Measurements from ENCODE around the gene AP3M1. TPM values are rescaled to one million over a fixed set of nuclear protein-coding genes. Genes with fewer than 3 reads are reported as not detected.

AP3M1 gene
- polyA plus RNA-seq, 1 of the 3 experiments (the other 2 are of a cell fraction): 17.7 TPM

GRCh38 chr10:74153676-74154075, 3.0 kb upstream of the AP3M1 start:
- ChIA-PET CTCF (interaction anchor here (1.1 kb wide), 1 partner anchor 60 kb away, joined by 3 read pairs; no protein-coding TSS in a partner anchor), POLR2A (no interaction called here)
- Histone ChIP-seq H3K79me2 (ENCODE audit: insufficient read depth) (peaks cover 49% of the 10 kb centered on the region), H3K27ac (ENCODE audit: low read depth in 2 of 2, low read length in 1 of 2) (no peak overlapping the region), H3F3A (replicated peaks; ENCODE audit: insufficient read depth) (peaks cover 3% of the 10 kb centered on the region), H3K9ac (no peak overlapping the region), H2AFZ (ENCODE audit: low read depth) (no peak overlapping the region), H3K9me2 (no peaks in the 10 kb centered on the region), H3K9me3 (no peaks in the 10 kb centered on the region), H3K4me1 (ENCODE audit: control insufficient read depth in 1 of 2, insufficient read depth in 2 of 2, low read depth in 1 of 2, low read length in 1 of 2) (peaks cover 6 to 12% of the 10 kb centered on the region in 2 experiments; a peak in 3 of 4 replicates), H3K4me3 (ENCODE audit: low read depth in 2 of 2, low read length in 1 of 2) (no peak overlapping the region), H3K36me3 (replicated peaks in 1 of 2; ENCODE audit: control insufficient read depth in 1 of 2, insufficient read depth in 2 of 2, low read length in 1 of 2) (no peaks in the 10 kb centered on the region), H3K27me3 (ENCODE audit: insufficient read depth) (no peaks in the 10 kb centered on the region), H3K4me2 (no peak overlapping the region), H4K20me1 (ENCODE audit: insufficient read depth) (no peaks in the 10 kb centered on the region)
- DNase-seq: no peak
- WGBS (ENCODE audit: low lambda C conversion rate): 85% methylated on average over 4 of the region's 4 CpGs
- no peak for TF ChIP-seq FOSL2 (IDR thresholded peaks at IDR 0.05; ENCODE audit: borderline replicate concordance, low read depth)
- no peak for TF ChIP-seq TAF1 (IDR thresholded peaks at IDR 0.05; ENCODE audit: borderline replicate concordance, low read depth, low read length)
- no peak for TF ChIP-seq FOXM1 (IDR thresholded peaks at IDR 0.05; ENCODE audit: low read depth)
- TF ChIP-seq MAX (IDR thresholded peaks at IDR 0.05; ENCODE audit: low read depth): no peak
- no peak for TF ChIP-seq ELF1 (IDR thresholded peaks at IDR 0.05)
- no peak for TF ChIP-seq EZH2phosphoT487 (IDR thresholded peaks at IDR 0.05; ENCODE audit: borderline replicate concordance, low read depth)

DNA sequence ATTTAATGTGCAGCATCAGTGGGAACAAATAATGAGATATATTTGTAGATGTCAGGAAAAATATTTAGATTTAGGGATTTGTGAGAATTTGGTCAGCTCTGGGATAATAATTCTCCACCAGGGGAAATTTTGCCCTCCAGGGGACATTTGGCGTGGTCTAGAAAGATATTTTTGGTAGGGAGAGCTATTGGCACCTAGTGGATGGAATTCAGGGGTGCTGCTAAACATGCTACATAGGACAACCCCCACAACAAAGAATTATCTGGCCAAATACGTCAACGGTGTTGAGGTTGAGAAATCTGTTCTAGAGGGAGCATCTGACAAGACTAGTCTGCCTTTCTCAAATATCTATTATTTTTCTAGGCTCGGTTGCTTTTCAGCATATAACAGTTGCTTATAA, 2.5 kb upstream of the AP3M1 start:
- Histone ChIP-seq H3K9me2 (no peaks in the 10 kb centered on the region), H3K27ac (ENCODE audit: low read depth in 2 of 2, low read length in 1 of 2) (no peak overlapping the region), H3K79me2 (ENCODE audit: insufficient read depth) (peaks cover 54% of the 10 kb centered on the region), H3K4me2 (peak overlapping the region; percentile 39; the same call in 1 of the 2 replicates), H4K20me1 (ENCODE audit: insufficient read depth) (no peaks in the 10 kb centered on the region), H3K27me3 (ENCODE audit: insufficient read depth) (no peaks in the 10 kb centered on the region), H2AFZ (ENCODE audit: low read depth) (no peak overlapping the region), H3K4me1 (ENCODE audit: control insufficient read depth in 1 of 2, insufficient read depth in 2 of 2, low read depth in 1 of 2, low read length in 1 of 2) (peaks cover 6 to 12% of the 10 kb centered on the region in 2 experiments; a peak in 3 of 4 replicates), H3K9ac (no peak overlapping the region), H3K4me3 (ENCODE audit: low read depth in 2 of 2, low read length in 1 of 2) (no peak overlapping the region; a peak in 1 of 4 replicates), H3K36me3 (replicated peaks in 1 of 2; ENCODE audit: control insufficient read depth in 1 of 2, insufficient read depth in 2 of 2, low read length in 1 of 2) (no peaks in the 10 kb centered on the region), H3F3A (replicated peaks; ENCODE audit: insufficient read depth) (peaks cover 3% of the 10 kb centered on the region), H3K9me3 (no peaks in the 10 kb centered on the region)
- 85% methylated on average over 4 of the region's 4 CpGs for WGBS (ENCODE audit: low lambda C conversion rate)
- no peak for TF ChIP-seq NRF1 (IDR thresholded peaks at IDR 0.05; ENCODE audit: low read depth, low read length)
- no peak for TF ChIP-seq POLR2AphosphoS5 (IDR thresholded peaks at IDR 0.05; ENCODE audit: low read depth, low read length)
- peak; percentile 55 for TF ChIP-seq CTCF (IDR thresholded peaks at IDR 0.05)
- TF ChIP-seq GABPA (IDR thresholded peaks at IDR 0.05; ENCODE audit: low read depth): no peak
- TF ChIP-seq USF1 (IDR thresholded peaks at IDR 0.05; ENCODE audit: borderline replicate concordance, low read depth): no peak
- TF ChIP-seq, protein P1, sequence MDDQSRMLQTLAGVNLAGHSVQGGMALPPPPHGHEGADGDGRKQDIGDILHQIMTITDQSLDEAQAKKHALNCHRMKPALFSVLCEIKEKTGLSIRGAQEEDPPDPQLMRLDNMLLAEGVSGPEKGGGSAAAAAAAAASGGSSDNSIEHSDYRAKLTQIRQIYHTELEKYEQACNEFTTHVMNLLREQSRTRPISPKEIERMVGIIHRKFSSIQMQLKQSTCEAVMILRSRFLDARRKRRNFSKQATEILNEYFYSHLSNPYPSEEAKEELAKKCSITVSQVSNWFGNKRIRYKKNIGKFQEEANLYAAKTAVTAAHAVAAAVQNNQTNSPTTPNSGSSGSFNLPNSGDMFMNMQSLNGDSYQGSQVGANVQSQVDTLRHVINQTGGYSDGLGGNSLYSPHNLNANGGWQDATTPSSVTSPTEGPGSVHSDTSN (IDR thresholded peaks at IDR 0.05): no peak
- TF ChIP-seq, protein P2, sequence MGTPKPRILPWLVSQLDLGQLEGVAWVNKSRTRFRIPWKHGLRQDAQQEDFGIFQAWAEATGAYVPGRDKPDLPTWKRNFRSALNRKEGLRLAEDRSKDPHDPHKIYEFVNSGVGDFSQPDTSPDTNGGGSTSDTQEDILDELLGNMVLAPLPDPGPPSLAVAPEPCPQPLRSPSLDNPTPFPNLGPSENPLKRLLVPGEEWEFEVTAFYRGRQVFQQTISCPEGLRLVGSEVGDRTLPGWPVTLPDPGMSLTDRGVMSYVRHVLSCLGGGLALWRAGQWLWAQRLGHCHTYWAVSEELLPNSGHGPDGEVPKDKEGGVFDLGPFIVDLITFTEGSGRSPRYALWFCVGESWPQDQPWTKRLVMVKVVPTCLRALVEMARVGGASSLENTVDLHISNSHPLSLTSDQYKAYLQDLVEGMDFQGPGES (IDR thresholded peaks at IDR 0.05; ENCODE audit: low read depth, low read length): no peak
- DNase-seq: peak; percentile 24
- CTCF ChIA-PET: interaction anchor here (0.7 to 1.1 kb wide), 3 partner anchors 9 to 61 kb away, joined by 3 read pairs; no protein-coding TSS in a partner anchor
- POLR2A ChIA-PET: no interaction called here
